Adrenal gland (tissue), 12 donors: ENCODE measurements around the gene DLG2. TPM values are rescaled to one million over a fixed set of nuclear protein-coding genes. Genes with fewer than 3 reads are reported as not detected.

ENCODE experiments used
- DNase-seq, 7 donors: peaks; one replicate each; pipeline ENCODE4 v3.0.0-alpha.2; 2019 to 2020
- H3K27ac ChIP-seq, 5 donors: fragments of 200-600 bp; sonication (generic) in 4 of 5; 1 replicate in 3 of 5; 2 replicates in 2 of 5; pipeline versions ENCODE4 v1.5.1 to v1.8.0; 2016 to 2020; ENCODE audit warnings: mild to moderate bottlenecking in 1 of 5
- H3K27me3 ChIP-seq: fragments of 200-600 bp; 2 replicates; pipeline ENCODE4 v1.8.0; 2021
- H3K36me3 ChIP-seq, 2 donors: fragments of 200-600 bp; replicated peaks in 1 of 2; 1 replicate in 1 of 2; 2 replicates in 1 of 2; pipeline versions ENCODE4 v1.5.1 to v1.8.0; 2018 to 2022
- H3K4me1 ChIP-seq, 2 donors: fragments of 200-600 bp; replicated peaks in 1 of 2; 1 replicate in 1 of 2; 2 replicates in 1 of 2; pipeline versions ENCODE4 v1.5.1 to v1.8.0; 2018 to 2021
- H3K4me3 ChIP-seq, 4 donors: fragments of 200-600 bp; sonication (generic) in 3 of 4; one replicate each; pipeline ENCODE4 v1.5.1; 2016 to 2018
- H3K9me3 ChIP-seq, 3 donors: fragments of 200-600 bp; sonication (generic) in 1 of 3; replicated peaks in 1 of 3; 1 replicate in 2 of 3; 2 replicates in 1 of 3; pipeline versions ENCODE4 v1.5.1 to v1.8.0; 2016 to 2021
- POLR2A ChIP-seq, 2 donors: fragments of 450-650 bp; IDR thresholded peaks; one replicate each; pipeline ENCODE4 v1.6.1; 2017; ENCODE audit warnings: antibody characterized with exemption in 2 of 2, mild to moderate bottlenecking in 2 of 2, moderate library complexity in 1 of 2
- WGBS, 4 donors: extraction: QIAGEN DNeasy Blood & Tissue Kit in 2 of 4; methylation state at CpG; one replicate each; pipeline versions ENCODE4 v1.1.5 to v1.1.7; 2013 to 2017; 5-methylcytosine and 5-hydroxymethylcytosine counted together
- intact Hi-C, 2 donors: fragments of 100-400 bp; cut with DNase I; formaldehyde crosslinking; loops; one replicate each; pipeline versions ENCODE4 v1.14.1 to v1.15.0; 2022 to 2023
- polyA plus RNA-seq, 3 donors: library from polyadenylated mRNA; stranded (reverse); fragments of 200-250 nt in 2 of 3; fragments of 350-450 nt in 1 of 3; fragmentation: Illumina TruSeq in 1 of 3; extraction: RNeasy Lipid Tissue Mini Kit (QIAGEN cat#74804) in 1 of 3; gene quantifications; one replicate each; pipeline ENCODE4 v1.2.3, GENCODE V29; 2013 to 2014
- total RNA-seq, 9 donors: library from RNA; depleted of rRNA in 4 of 9; stranded (reverse); fragments of >200 nt in 4 of 9; fragments of 120-200 nt in 1 of 9; fragmentation: NEBNext Ultra II Directional in 1 of 9; extraction: Animal tissue kit (Norgen Biotek cat#: 25700) in 1 of 9; gene quantifications; one replicate each; pipeline versions ENCODE4 v1.1.0 to v1.2.4, GENCODE V29; 2013 to 2023
- TF ChIP-seq, protein P1 (sequence below), 6 experiments: fragments of 450-650 bp in 4 of 6; fragments of 200-600 bp in 2 of 6; sonication (generic) in 1 of 6; IDR thresholded peaks; 1 replicate in 5 of 6; 2 replicates in 1 of 6; pipeline versions ENCODE4 v1.5.1 to v1.8.0; 2016 to 2021; ENCODE audit warnings: antibody characterized with exemption in 6 of 6, mild to moderate bottlenecking in 2 of 6, moderate library complexity in 1 of 6
- donor health status: healthy with polysubstance abuse.
- donor health status: Bipolar disorder and iron deficiency.
- donor health status: DM: yes; HTN: yes; CAD: no.
- donor health status: DM: no; HTN: no; CAD: no.
- donor health status: DM: no; HTN: no; CAD: no.
- donor health status: DM: yes; HTN: yes; CAD: no.

Gene DLG2
- total and polyA plus RNA-seq, 12 donors: 8.3 to 101 (median 37.5) TPM

DNA sequence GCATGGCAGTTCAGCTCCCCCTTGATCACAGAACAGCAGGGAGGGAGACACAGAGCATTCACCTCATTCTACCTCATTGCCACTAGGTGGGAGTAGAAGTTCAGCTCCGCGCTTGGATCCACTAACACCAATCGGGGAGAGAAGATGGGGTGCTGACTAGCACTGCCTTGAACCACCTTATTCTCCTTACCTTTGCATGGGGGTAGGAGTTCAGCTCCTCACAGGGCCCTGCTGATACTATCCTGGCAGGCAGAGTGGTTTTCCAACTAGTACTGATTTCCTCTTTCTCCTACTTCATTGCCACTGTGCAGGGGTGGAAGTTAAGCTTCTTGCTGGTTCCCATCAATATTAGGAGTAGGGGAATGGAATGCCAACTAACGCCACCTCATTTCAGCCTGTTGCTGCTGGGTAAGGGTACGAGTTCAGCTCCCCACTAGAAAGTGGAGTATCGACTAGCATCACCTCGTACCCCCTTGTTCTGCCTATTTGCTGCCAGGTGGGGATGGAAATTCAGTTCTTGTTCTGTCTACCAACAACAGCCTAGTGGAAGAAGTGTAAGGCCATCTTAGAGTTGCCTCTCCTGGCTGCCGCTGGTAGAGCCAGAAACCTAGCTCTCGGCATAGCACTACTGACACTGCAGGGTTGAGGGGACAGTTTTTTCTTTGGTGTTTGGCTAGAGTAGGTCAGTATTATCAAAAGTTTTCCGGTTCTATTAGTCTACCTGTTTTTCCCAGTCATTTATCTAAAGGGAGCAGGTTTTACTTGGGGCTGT, 1790.1 kb downstream of the DLG2 start:
- Histone ChIP-seq H3K36me3 (no peaks in the 10 kb centered on the region), H3K9me3 (no peaks in the 10 kb centered on the region), H3K4me3 (no peak overlapping the region), H3K27me3 (no peaks in the 10 kb centered on the region), H3K4me1 (peaks cover 0 to 21% of the 10 kb centered on the region in 2 donors), H3K27ac (no peak overlapping the region)
- intact Hi-C loops: loop anchor here in 1 of 2 donors (5.0 to 10.0 kb wide), 2 partner anchors 425 to 688 kb away; no protein-coding TSS in a partner anchor
- TF ChIP-seq, protein P1, sequence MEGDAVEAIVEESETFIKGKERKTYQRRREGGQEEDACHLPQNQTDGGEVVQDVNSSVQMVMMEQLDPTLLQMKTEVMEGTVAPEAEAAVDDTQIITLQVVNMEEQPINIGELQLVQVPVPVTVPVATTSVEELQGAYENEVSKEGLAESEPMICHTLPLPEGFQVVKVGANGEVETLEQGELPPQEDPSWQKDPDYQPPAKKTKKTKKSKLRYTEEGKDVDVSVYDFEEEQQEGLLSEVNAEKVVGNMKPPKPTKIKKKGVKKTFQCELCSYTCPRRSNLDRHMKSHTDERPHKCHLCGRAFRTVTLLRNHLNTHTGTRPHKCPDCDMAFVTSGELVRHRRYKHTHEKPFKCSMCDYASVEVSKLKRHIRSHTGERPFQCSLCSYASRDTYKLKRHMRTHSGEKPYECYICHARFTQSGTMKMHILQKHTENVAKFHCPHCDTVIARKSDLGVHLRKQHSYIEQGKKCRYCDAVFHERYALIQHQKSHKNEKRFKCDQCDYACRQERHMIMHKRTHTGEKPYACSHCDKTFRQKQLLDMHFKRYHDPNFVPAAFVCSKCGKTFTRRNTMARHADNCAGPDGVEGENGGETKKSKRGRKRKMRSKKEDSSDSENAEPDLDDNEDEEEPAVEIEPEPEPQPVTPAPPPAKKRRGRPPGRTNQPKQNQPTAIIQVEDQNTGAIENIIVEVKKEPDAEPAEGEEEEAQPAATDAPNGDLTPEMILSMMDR (IDR thresholded peaks at IDR 0.05): peak; percentile 61 to 79 (median 68)
- TF ChIP-seq POLR2A (IDR thresholded peaks at IDR 0.05): no peak
- 49 to 58% (median 56%) methylated on average over 10 of the region's 10 CpGs for WGBS, 4 donors
- DNase-seq: peak; percentile 44 to 78 (median 56)

DNA sequence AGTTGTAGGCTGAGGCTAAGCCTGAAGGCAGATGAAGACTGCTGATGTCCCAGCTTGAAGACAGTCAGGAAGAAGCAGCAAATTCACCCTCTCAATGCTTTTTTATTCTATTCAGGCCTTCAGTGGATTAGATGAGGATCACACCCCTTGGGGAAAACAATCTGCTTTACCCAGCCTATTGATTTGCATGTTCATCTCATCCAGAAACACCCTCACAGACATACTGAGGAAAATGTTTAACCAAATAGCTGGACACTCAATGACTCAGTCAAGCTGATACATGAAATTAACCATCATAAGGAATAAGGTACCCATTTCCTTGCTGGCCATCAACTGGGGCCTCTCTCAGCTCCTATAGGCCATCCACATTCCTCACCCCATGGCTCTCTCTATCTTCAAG, 1791.1 kb downstream of the DLG2 start:
- H3K4me3 ChIP-seq: no peak overlapping the region
- DNase-seq: no peak
- no peaks in the 10 kb centered on the region for H3K36me3 ChIP-seq
- intact Hi-C loops: loop anchor here in 1 of 2 donors (5.0 to 10.0 kb wide), 2 partner anchors 426 to 689 kb away; no protein-coding TSS in a partner anchor
- H3K4me1 ChIP-seq: peaks cover 0 to 21% of the 10 kb centered on the region in 2 donors
- H3K27me3 ChIP-seq: no peaks in the 10 kb centered on the region
- no peaks in the 10 kb centered on the region for H3K9me3 ChIP-seq
- no peak for TF ChIP-seq POLR2A (IDR thresholded peaks at IDR 0.05)
- TF ChIP-seq, protein P1 (IDR thresholded peaks at IDR 0.05): no peak
- no peak overlapping the region for H3K27ac ChIP-seq

DNA sequence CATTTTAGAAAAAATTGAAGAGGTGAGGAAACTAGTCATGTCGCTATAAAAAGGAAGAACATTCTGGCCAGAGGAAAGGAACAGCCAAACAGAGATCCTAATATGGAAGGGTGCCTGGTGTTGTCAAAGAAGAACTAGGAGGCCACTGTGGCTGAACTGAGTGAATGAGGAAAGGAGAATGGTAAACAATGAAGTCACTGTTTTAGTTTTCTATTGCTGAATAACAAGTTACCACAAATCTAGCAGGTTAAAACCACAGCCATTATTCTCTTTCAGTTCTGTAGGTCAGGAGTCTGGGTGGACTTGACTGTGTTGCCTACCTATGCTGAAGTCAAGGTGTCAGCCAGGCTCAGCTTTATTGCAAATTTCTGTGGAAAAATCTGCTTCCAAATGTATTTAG, 1791.7 kb downstream of the DLG2 start:
- Histone ChIP-seq H3K36me3 (no peaks in the 10 kb centered on the region), H3K27ac (no peak overlapping the region), H3K4me1 (peaks cover 0 to 21% of the 10 kb centered on the region in 2 donors), H3K27me3 (no peaks in the 10 kb centered on the region), H3K4me3 (no peak overlapping the region), H3K9me3 (no peaks in the 10 kb centered on the region)
- DNase-seq: no peak
- TF ChIP-seq POLR2A (IDR thresholded peaks at IDR 0.05): no peak
- TF ChIP-seq, protein P1 (IDR thresholded peaks at IDR 0.05): no peak
- intact Hi-C loops: loop anchor here in 1 of 2 donors (5.0 to 10.0 kb wide), 2 partner anchors 427 to 689 kb away; no protein-coding TSS in a partner anchor
- WGBS, 4 donors: 62 to 76% (median 65%) methylated on average over 1 of the region's 1 CpG

DNA sequence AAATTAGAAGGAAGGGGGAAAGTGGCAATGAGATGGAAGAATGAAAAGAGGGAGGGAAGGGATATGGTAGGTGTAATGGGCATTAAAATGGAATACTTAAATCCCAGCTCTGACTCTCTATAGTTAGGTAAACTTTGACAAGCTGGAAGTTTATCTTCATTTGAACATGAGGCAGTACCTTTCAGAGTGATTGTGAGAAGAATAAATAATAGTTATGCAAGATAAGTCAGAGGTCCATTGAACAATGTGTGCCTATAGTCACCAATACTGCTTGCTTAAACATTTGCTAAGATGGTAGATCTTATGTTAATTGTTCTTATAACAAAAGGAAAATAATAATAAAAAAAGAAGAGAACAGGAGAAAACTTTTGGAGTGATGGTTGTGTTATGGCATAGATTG, 1795.2 kb downstream of the DLG2 start:
- no peak overlapping the region for H3K27ac ChIP-seq
- DNase-seq: no peak
- H3K9me3 ChIP-seq: no peaks in the 10 kb centered on the region
- H3K36me3 ChIP-seq: no peaks in the 10 kb centered on the region
- intact Hi-C loops: loop anchor here in 1 of 2 donors (10.0 kb wide), 1 partner anchor 693 kb away; no protein-coding TSS in a partner anchor
- no peak for TF ChIP-seq POLR2A (IDR thresholded peaks at IDR 0.05)
- TF ChIP-seq, protein P1 (IDR thresholded peaks at IDR 0.05): no peak
- peaks cover 0 to 2% of the 10 kb centered on the region in 2 donors for H3K4me1 ChIP-seq
- H3K27me3 ChIP-seq: no peaks in the 10 kb centered on the region
- H3K4me3 ChIP-seq: no peak overlapping the region
